Hepatocyte (in vitro differentiated cells): Measurements from ENCODE around the gene KRTAP19-4. TPM values are rescaled to one million over a fixed set of nuclear protein-coding genes. Genes with fewer than 3 reads are reported as not detected.

Experiments used
- DNase-seq: peaks from one replicate; pipeline ENCODE4 v3.0.0-alpha.2; 2016; ENCODE audit warnings: low spot score
- H2AFZ ChIP-seq: fragments of 200-600 bp; sonication (generic); 2 replicates; pipeline ENCODE4 v1.6.0; 2016; ENCODE audit warnings: antibody characterized with exemption, mild to moderate bottlenecking
- H3K27ac ChIP-seq: fragments of 200-600 bp; sonication (generic); 2 replicates; pipeline ENCODE4 v1.5.1; 2016; ENCODE audit warnings: mild to moderate bottlenecking
- H3K27me3 ChIP-seq: fragments of 200-600 bp; sonication (generic); 2 replicates; pipeline ENCODE4 v1.6.1; 2016
- H3K36me3 ChIP-seq: fragments of 200-600 bp; sonication (generic); replicated peaks from 2 replicates; pipeline ENCODE4 v1.5.1; 2016; ENCODE audit warnings: low read depth; ENCODE audit not compliant: insufficient read depth
- H3K4me1 ChIP-seq: fragments of 200-600 bp; sonication (generic); 2 replicates; pipeline ENCODE4 v1.5.1; 2016; ENCODE audit warnings: mild to moderate bottlenecking, moderate library complexity; ENCODE audit not compliant: insufficient read depth
- H3K4me2 ChIP-seq: fragments of 200-600 bp; sonication (generic); 2 replicates; pipeline ENCODE4 v1.6.0; 2016
- H3K4me3 ChIP-seq: fragments of 200-600 bp; sonication (generic); 2 replicates; pipeline ENCODE4 v1.5.1; 2016; ENCODE audit warnings: mild to moderate bottlenecking
- H3K79me2 ChIP-seq: fragments of 200-600 bp; sonication (generic); 2 replicates; pipeline ENCODE4 v1.6.0; 2017; ENCODE audit warnings: mild to moderate bottlenecking
- H3K9me2 ChIP-seq: fragments of 200-600 bp; sonication (generic); replicated peaks from 2 replicates; pipeline ENCODE4 v1.6.0; 2017; ENCODE audit warnings: mild to moderate bottlenecking; ENCODE audit not compliant: insufficient read depth
- H3K9me3 ChIP-seq: fragments of 200-600 bp; sonication (generic); 2 replicates; pipeline ENCODE4 v1.5.1; 2016; ENCODE audit warnings: low read depth, mild to moderate bottlenecking
- H4K20me1 ChIP-seq: fragments of 200-600 bp; sonication (generic); 2 replicates; pipeline ENCODE4 v1.6.0; 2016; ENCODE audit warnings: mild to moderate bottlenecking; ENCODE audit not compliant: insufficient read depth, poor library complexity, severe bottlenecking
- CTCF ChIP-seq: fragments of 200-600 bp; sonication (generic); IDR thresholded peaks from 2 replicates; pipeline ENCODE4 v1.5.1; 2016; ENCODE audit warnings: antibody characterized with exemption, mild to moderate bottlenecking; ENCODE audit not compliant: poor library complexity
- EZH2 ChIP-seq: fragments of 200-600 bp; sonication (generic); IDR thresholded peaks from 2 replicates; pipeline ENCODE4 v1.6.1; 2016; ENCODE audit warnings: antibody characterized with exemption, mild to moderate bottlenecking, borderline replicate concordance
- EZH2phosphoT487 ChIP-seq: fragments of 200-600 bp; sonication (generic); IDR thresholded peaks from one replicate; pipeline ENCODE4 v1.6.1; 2018; ENCODE audit warnings: antibody characterized with exemption, mild to moderate bottlenecking, low read depth, moderate library complexity; ENCODE audit not compliant: unreplicated experiment, severe bottlenecking
- WGBS: methylation state at CpG from one replicate; pipeline ENCODE4 v1.1.6; 2016; ENCODE audit warnings: low lambda C conversion rate; ENCODE audit errors: missing lambda C conversion rate; 5-methylcytosine and 5-hydroxymethylcytosine counted together
- polyA plus RNA-seq: library from polyadenylated mRNA; unstranded; fragments of >200 nt; fragmentation: Nextera tagmentation; extraction: Ambion mirVana; gene quantifications from 2 replicates; pipeline ENCODE4 v1.2.1, GENCODE V29; 2016
- total RNA-seq: library from RNA; depleted of rRNA; stranded (reverse); fragments of >200 nt; gene quantifications from 2 replicates; pipeline ENCODE4 v1.2.3, GENCODE V29; 2014

Gene KRTAP19-4
- total RNA-seq (not detected in 2 replicates), polyA plus RNA-seq (not detected in 2 replicates)

- TF ChIP-seq EZH2 (no peak), CTCF (no peak), EZH2phosphoT487 (no peak)
- no peak within 1 kb of the TSS for H3K4me2 ChIP-seq
- H3K4me1 ChIP-seq: no peaks in the 10 kb centered on the region
- H3K9me2 ChIP-seq: no peaks in the 10 kb centered on the region
- DNase-seq: no peak
- no peaks in the 10 kb centered on the region for H3K27me3 ChIP-seq
- no peak within 1 kb of the TSS for H2AFZ ChIP-seq
- no peaks in the 10 kb centered on the region for H3K79me2 ChIP-seq
- no peaks in the 10 kb centered on the region for H3K9me3 ChIP-seq
- H3K27ac ChIP-seq: no peak within 1 kb of the TSS
- H4K20me1 ChIP-seq: no peaks in the 10 kb centered on the region
- H3K4me3 ChIP-seq: no peak within 1 kb of the TSS
- H3K36me3 ChIP-seq: no peaks in the 10 kb centered on the region
- 68% methylated on average over 4 of the region's 4 CpGs for WGBS
Observed at GRCh38 chr21:30497065-30497464, at the start of gene KRTAP19-4. Gene KRTAP19-4, minus strand, starts transcription at chr21:30497165. Its CDS starts 55 bp downstream, at chr21:30497110.

GRCh38 chr21:30541764-30542163 is 44.8 kb upstream of the KRTAP19-4 start, which contains the start of gene KRTAP19-6:
Gene KRTAP19-6, minus strand, starts transcription at chr21:30541864. Its CDS starts 31 bp downstream, at chr21:30541833.
- Histone ChIP-seq H3K4me2 (no peak within 1 kb of the TSS), H3K9me2 (no peaks in the 10 kb centered on the region), H4K20me1 (no peaks in the 10 kb centered on the region), H3K27ac (no peak within 1 kb of the TSS), H2AFZ (no peak within 1 kb of the TSS), H3K4me3 (no peak within 1 kb of the TSS), H3K4me1 (no peaks in the 10 kb centered on the region), H3K36me3 (no peaks in the 10 kb centered on the region), H3K79me2 (no peaks in the 10 kb centered on the region), H3K27me3 (no peaks in the 10 kb centered on the region), H3K9me3 (no peaks in the 10 kb centered on the region)
- DNase-seq: no peak
- TF ChIP-seq CTCF (no peak), EZH2phosphoT487 (no peak), EZH2 (no peak)
- 73% methylated on average over 1 of the region's 1 CpG for WGBS

- Histone ChIP-seq H2AFZ (no peak overlapping the region), H3K4me2 (no peak overlapping the region), H3K4me3 (no peak overlapping the region), H3K27ac (no peak overlapping the region), H3K36me3 (no peaks in the 10 kb centered on the region), H3K4me1 (no peaks in the 10 kb centered on the region), H4K20me1 (no peaks in the 10 kb centered on the region), H3K27me3 (no peaks in the 10 kb centered on the region), H3K9me3 (no peaks in the 10 kb centered on the region), H3K79me2 (no peaks in the 10 kb centered on the region), H3K9me2 (no peaks in the 10 kb centered on the region)
- no peak for TF ChIP-seq EZH2
- TF ChIP-seq EZH2phosphoT487: no peak
- no peak for TF ChIP-seq CTCF
- WGBS: 90% methylated on average over 1 of the region's 1 CpG
- DNase-seq: no peak
Observed at GRCh38 chr21:30518876-30519275, 21.9 kb upstream of the KRTAP19-4 start.
